GM12864 (cell line): Measurements from ENCODE around the gene SCFD2.

Source experiments
- DNase-seq: peaks from one replicate; pipeline ENCODE4 v3.0.0-alpha.2; 2011; ENCODE audit warnings: low read depth
- H3K4me3 ChIP-seq: 2 replicates; pipeline ENCODE4 v1.5.1; 2011; ENCODE audit warnings: mild to moderate bottlenecking, low read depth, low read length, control low read depth
- CTCF ChIP-seq: IDR thresholded peaks from 2 replicates; pipeline ENCODE4 v1.5.1; 2011; ENCODE audit warnings: low read depth, mild to moderate bottlenecking, moderate library complexity, low read length, control low read depth, inconsistent platforms; ENCODE audit errors: missing control alignments

Gene SCFD2

GRCh38 chr4:52861171-52861823 lies 504.6 kb downstream of the SCFD2 start:
- TF ChIP-seq CTCF: no peak
- H3K4me3 ChIP-seq: peak overlapping the region; percentile 66
- no peak for DNase-seq

GRCh38 chr4:52860361-52860760 lies 505.5 kb downstream of the SCFD2 start:
- no peak overlapping the region for H3K4me3 ChIP-seq
- no peak for TF ChIP-seq CTCF
- DNase-seq: no peak

GRCh38 chr4:52856801-52857200 lies 509.1 kb downstream of the SCFD2 start:
- no peak for TF ChIP-seq CTCF
- no peak for DNase-seq
- no peak overlapping the region for H3K4me3 ChIP-seq

GRCh38 chr4:52853351-52853750 lies 512.5 kb downstream of the SCFD2 start:
- TF ChIP-seq CTCF: no peak
- no peak overlapping the region for H3K4me3 ChIP-seq
- DNase-seq: no peak

- H3K4me3 ChIP-seq: no peak overlapping the region
- no peak for TF ChIP-seq CTCF
- DNase-seq: no peak
Measured at GRCh38 chr4:52852711-52853110, 513.1 kb downstream of the SCFD2 start.

GRCh38 chr4:52852041-52852440 lies 513.8 kb downstream of the SCFD2 start:
- no peak overlapping the region for H3K4me3 ChIP-seq
- no peak for TF ChIP-seq CTCF
- no peak for DNase-seq

GRCh38 chr4:52850406-52851124 lies 515.3 kb downstream of the SCFD2 start:
- TF ChIP-seq CTCF: no peak
- DNase-seq: no peak
- H3K4me3 ChIP-seq: no peak overlapping the region
